Liver (tissue), 9 donors: ENCODE measurements around the gene PLCD3. TPM values are rescaled to one million over a fixed set of nuclear protein-coding genes. Genes with fewer than 3 reads are reported as not detected.

Experiments
- DNase-seq: peaks from one replicate; pipeline ENCODE4 v3.0.0-alpha.2; 2017; ENCODE audit warnings: low spot score
- H3K27ac ChIP-seq, 2 donors: one replicate each; pipeline ENCODE4 v1.7.0; 2013; ENCODE audit warnings: inconsistent platforms in 2 of 2, low read length in 2 of 2, control low read depth in 1 of 2, low read depth in 1 of 2, mild to moderate bottlenecking in 1 of 2
- H3K27me3 ChIP-seq, 4 donors: one replicate each; pipeline versions ENCODE4 v1.6.1 to v1.7.0; 2013; ENCODE audit warnings: low read length in 3 of 4, inconsistent platforms in 1 of 4, mild to moderate bottlenecking in 1 of 4, moderate library complexity in 1 of 4; ENCODE audit not compliant: control insufficient read depth in 4 of 4, insufficient read depth in 4 of 4
- H3K36me3 ChIP-seq, 4 donors: one replicate each; pipeline versions ENCODE4 v1.6.1 to v1.7.0; 2013; ENCODE audit warnings: low read length in 3 of 4, mild to moderate bottlenecking in 3 of 4, low read depth in 1 of 4, moderate library complexity in 1 of 4; ENCODE audit not compliant: control insufficient read depth in 4 of 4, insufficient read depth in 3 of 4
- H3K4me1 ChIP-seq, 4 donors: one replicate each; pipeline versions ENCODE4 v1.6.1 to v1.7.0; 2013; ENCODE audit warnings: low read length in 3 of 4, mild to moderate bottlenecking in 3 of 4, moderate library complexity in 1 of 4; ENCODE audit not compliant: control insufficient read depth in 4 of 4, insufficient read depth in 4 of 4
- H3K4me3 ChIP-seq, 3 donors: one replicate each; pipeline versions ENCODE4 v1.6.1 to v1.7.0; 2013; ENCODE audit warnings: low read length in 3 of 3, control low read depth in 1 of 3, low read depth in 1 of 3, mild to moderate bottlenecking in 1 of 3
- H3K9ac ChIP-seq, 2 donors: one replicate each; pipeline ENCODE4 v1.7.0; 2013; ENCODE audit warnings: low read length in 2 of 2, mild to moderate bottlenecking in 2 of 2, moderate library complexity in 2 of 2, control low read depth in 1 of 2, low read depth in 1 of 2
- H3K9me3 ChIP-seq, 4 donors: one replicate each; pipeline versions ENCODE4 v1.6.1 to v1.7.0; 2013; ENCODE audit warnings: low read length in 3 of 4; ENCODE audit not compliant: control insufficient read depth in 4 of 4
- FOXA1 ChIP-seq: IDR thresholded peaks from 2 replicates; pipeline ENCODE4 v1.6.1; 2016; ENCODE audit warnings: antibody characterized with exemption
- GABPA ChIP-seq, 2 donors: IDR thresholded peaks in 1 of 2; conservative IDR thresholded peaks in 1 of 2; 2 replicates each; pipeline ENCODE4 v1.6.1; 2016; ENCODE audit warnings: antibody characterized with exemption in 2 of 2, mild to moderate bottlenecking in 1 of 2, moderate library complexity in 1 of 2
- RAD21 ChIP-seq, 2 donors: IDR thresholded peaks; 2 replicates each; pipeline ENCODE4 v1.6.1; 2016; ENCODE audit warnings: antibody characterized with exemption in 2 of 2, mild to moderate bottlenecking in 2 of 2
- SP1 ChIP-seq: IDR thresholded peaks from 2 replicates; pipeline ENCODE4 v1.6.1; 2018; ENCODE audit warnings: antibody characterized with exemption, mild to moderate bottlenecking
- YY1 ChIP-seq: IDR thresholded peaks from 2 replicates; pipeline ENCODE4 v1.6.1; 2016; ENCODE audit warnings: antibody characterized with exemption, mild to moderate bottlenecking
- WGBS: extraction: QIAGEN DNeasy Blood & Tissue Kit; methylation state at CpG from one replicate; pipeline ENCODE4 v1.1.7; 2013; 5-methylcytosine and 5-hydroxymethylcytosine counted together
- polyA plus RNA-seq, 2 donors: library from polyadenylated mRNA; stranded (reverse) in 1 of 2; unstranded in 1 of 2; fragments of 200-250 nt in 1 of 2; fragments of >200 nt in 1 of 2; fragmentation: Nextera tagmentation in 1 of 2; extraction: Ambion mirVana in 1 of 2; gene quantifications; one replicate each; pipeline versions ENCODE4 v1.2.1 to v1.2.3, GENCODE V29; 2013 to 2015
- total RNA-seq, 2 donors: library from RNA; depleted of rRNA; stranded (reverse); fragments of >200 nt; gene quantifications; one replicate each; pipeline ENCODE4 v1.2.3, GENCODE V29; 2014
- TF ChIP-seq, protein P1 (sequence below): IDR thresholded peaks from 2 replicates; pipeline ENCODE4 v1.6.1; 2016; ENCODE audit warnings: antibody characterized with exemption
- TF ChIP-seq, protein P2 (sequence below): IDR thresholded peaks from 2 replicates; pipeline ENCODE4 v1.6.1; 2016; ENCODE audit warnings: antibody characterized with exemption, mild to moderate bottlenecking
- donor health status: healthy.
- donor health status: healthy.
- donor health status: healthy.
- donor health status: healthy.
- donor health status: healthy.

PLCD3 gene
- total and polyA plus RNA-seq, 4 donors: 0.28 to 2.3 (median 1.4) TPM

DNA sequence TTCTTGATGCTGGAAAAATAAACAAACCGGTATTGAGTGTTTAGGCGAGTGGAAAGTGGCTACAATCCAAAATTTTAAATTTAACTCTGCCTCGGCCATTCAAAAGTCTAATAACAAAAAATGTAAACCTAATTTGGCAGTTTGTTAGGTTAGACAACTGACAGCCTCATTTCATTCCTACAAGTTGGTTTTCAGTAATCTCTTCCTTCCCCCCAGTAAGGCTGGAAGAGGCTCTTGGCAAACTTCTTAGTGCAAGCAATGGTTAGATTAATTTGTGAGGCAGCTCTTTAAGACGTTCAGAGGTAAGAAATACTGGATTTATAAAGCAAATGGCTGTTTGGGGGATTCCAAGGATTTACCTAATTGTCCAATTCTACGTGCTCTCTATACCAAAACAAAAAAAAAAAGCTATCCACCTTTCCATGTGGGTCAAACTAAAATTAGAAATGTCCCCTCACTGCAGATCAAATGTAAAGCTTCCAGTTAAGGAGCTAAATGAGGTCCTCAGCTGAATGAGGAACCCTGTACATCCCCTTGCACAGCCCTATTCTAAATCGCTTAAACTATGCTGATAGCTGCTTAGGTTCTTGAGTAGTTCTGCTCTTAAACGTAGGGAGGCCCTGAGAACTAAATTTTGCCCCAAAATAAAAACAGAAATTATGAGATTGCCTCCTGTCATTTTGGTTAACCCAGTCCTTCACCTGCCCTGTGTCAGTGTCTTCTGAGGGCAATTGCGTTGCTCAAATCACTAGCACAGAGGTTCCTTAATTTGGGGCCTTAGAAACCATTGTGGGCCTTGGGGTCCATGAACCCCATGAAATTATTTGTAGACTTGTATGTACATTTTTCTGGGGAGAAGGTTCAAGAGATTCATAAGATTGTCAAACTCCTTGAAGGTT lies 18.8 kb upstream of the PLCD3 start:
- TF ChIP-seq GABPA (IDR thresholded peaks at IDR 0.05 in 1 of 2, conservative IDR thresholded peaks at IDR 0.05 in 1 of 2) (no peak), FOXA1 (no peak), RAD21 (IDR thresholded peaks at IDR 0.05) (no peak), YY1 (no peak)
- TF ChIP-seq, protein P1, sequence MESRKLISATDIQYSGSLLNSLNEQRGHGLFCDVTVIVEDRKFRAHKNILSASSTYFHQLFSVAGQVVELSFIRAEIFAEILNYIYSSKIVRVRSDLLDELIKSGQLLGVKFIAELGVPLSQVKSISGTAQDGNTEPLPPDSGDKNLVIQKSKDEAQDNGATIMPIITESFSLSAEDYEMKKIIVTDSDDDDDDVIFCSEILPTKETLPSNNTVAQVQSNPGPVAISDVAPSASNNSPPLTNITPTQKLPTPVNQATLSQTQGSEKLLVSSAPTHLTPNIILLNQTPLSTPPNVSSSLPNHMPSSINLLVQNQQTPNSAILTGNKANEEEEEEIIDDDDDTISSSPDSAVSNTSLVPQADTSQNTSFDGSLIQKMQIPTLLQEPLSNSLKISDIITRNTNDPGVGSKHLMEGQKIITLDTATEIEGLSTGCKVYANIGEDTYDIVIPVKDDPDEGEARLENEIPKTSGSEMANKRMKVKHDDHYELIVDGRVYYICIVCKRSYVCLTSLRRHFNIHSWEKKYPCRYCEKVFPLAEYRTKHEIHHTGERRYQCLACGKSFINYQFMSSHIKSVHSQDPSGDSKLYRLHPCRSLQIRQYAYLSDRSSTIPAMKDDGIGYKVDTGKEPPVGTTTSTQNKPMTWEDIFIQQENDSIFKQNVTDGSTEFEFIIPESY: no peak
- Histone ChIP-seq H3K9ac (peak overlapping the region; percentile 10 to 42), H3K27ac (peak overlapping the region; percentile 21 to 40), H3K9me3 (no peaks in the 10 kb centered on the region), H3K4me1 (peaks cover 2 to 38% (median 31%) of the 10 kb centered on the region in 4 donors), H3K27me3 (no peaks in the 10 kb centered on the region), H3K36me3 (no peaks in the 10 kb centered on the region), H3K4me3 (peak overlapping the region; percentile 1 to 92 (median 67))
- 28% methylated on average over 8 of the region's 8 CpGs for WGBS
- DNase-seq: no peak

- Histone ChIP-seq H3K27ac (peak overlapping the region; percentile 91 to 95), H3K9me3 (no peaks in the 10 kb centered on the region), H3K36me3 (no peaks in the 10 kb centered on the region), H3K4me1 (peaks cover 2 to 44% (median 34%) of the 10 kb centered on the region in 4 donors), H3K9ac (peak overlapping the region; percentile 89 to 98), H3K4me3 (peak overlapping the region; percentile 67 to 92 (median 92)), H3K27me3 (no peaks in the 10 kb centered on the region)
- peak; percentile 70 for DNase-seq
- TF ChIP-seq, protein P2, sequence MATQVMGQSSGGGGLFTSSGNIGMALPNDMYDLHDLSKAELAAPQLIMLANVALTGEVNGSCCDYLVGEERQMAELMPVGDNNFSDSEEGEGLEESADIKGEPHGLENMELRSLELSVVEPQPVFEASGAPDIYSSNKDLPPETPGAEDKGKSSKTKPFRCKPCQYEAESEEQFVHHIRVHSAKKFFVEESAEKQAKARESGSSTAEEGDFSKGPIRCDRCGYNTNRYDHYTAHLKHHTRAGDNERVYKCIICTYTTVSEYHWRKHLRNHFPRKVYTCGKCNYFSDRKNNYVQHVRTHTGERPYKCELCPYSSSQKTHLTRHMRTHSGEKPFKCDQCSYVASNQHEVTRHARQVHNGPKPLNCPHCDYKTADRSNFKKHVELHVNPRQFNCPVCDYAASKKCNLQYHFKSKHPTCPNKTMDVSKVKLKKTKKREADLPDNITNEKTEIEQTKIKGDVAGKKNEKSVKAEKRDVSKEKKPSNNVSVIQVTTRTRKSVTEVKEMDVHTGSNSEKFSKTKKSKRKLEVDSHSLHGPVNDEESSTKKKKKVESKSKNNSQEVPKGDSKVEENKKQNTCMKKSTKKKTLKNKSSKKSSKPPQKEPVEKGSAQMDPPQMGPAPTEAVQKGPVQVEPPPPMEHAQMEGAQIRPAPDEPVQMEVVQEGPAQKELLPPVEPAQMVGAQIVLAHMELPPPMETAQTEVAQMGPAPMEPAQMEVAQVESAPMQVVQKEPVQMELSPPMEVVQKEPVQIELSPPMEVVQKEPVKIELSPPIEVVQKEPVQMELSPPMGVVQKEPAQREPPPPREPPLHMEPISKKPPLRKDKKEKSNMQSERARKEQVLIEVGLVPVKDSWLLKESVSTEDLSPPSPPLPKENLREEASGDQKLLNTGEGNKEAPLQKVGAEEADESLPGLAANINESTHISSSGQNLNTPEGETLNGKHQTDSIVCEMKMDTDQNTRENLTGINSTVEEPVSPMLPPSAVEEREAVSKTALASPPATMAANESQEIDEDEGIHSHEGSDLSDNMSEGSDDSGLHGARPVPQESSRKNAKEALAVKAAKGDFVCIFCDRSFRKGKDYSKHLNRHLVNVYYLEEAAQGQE: peak; percentile 30
- TF ChIP-seq YY1: peak; percentile 34
- no peak for TF ChIP-seq SP1
- WGBS: under 1% methylated on average over 56 of the region's 56 CpGs
Measured at GRCh38 chr17:45149669-45150664, 17.7 kb upstream of the PLCD3 start.
